Ishikawa (cell line): ENCODE results near the gene TMSB4X.

Experiments
- CEBPB ChIP-seq: IDR thresholded peaks from 2 replicates; pipeline ENCODE4 v1.6.1; 2012
- CREB1 ChIP-seq: IDR thresholded peaks from 2 replicates; pipeline ENCODE4 v1.6.1; 2012; ENCODE audit warnings: low read depth
- EP300 ChIP-seq: IDR thresholded peaks from 2 replicates; pipeline ENCODE4 v1.6.1; 2012; ENCODE audit warnings: borderline replicate concordance
- FOXM1 ChIP-seq: IDR thresholded peaks from 2 replicates; pipeline ENCODE4 v1.6.1; 2012; ENCODE audit warnings: low read depth, borderline replicate concordance
- MAX ChIP-seq: IDR thresholded peaks from 2 replicates; pipeline ENCODE4 v1.6.1; 2012
- NFIC ChIP-seq: IDR thresholded peaks from 2 replicates; pipeline ENCODE4 v1.6.1; 2012
- RAD21 ChIP-seq: IDR thresholded peaks from 2 replicates; pipeline ENCODE4 v1.6.1; 2012; ENCODE audit warnings: low read depth
- REST ChIP-seq: IDR thresholded peaks from 2 replicates; pipeline ENCODE4 v1.6.1; 2012; ENCODE audit warnings: low read depth, mild to moderate bottlenecking
- TAF1 ChIP-seq: IDR thresholded peaks from 2 replicates; pipeline ENCODE4 v1.6.1; 2012; ENCODE audit warnings: low read depth, mild to moderate bottlenecking
- TCF12 ChIP-seq: IDR thresholded peaks from 2 replicates; pipeline ENCODE4 v1.6.1; 2012; ENCODE audit warnings: low read depth
- USF1 ChIP-seq: IDR thresholded peaks from 2 replicates; pipeline ENCODE4 v1.6.1; 2012

- no peak for TF ChIP-seq MAX
- no peak for TF ChIP-seq TCF12
- no peak for TF ChIP-seq REST
- no peak for TF ChIP-seq TAF1
- no peak for TF ChIP-seq EP300
- no peak for TF ChIP-seq RAD21
- no peak for TF ChIP-seq NFIC
- no peak for TF ChIP-seq USF1
- TF ChIP-seq CREB1 = no peak
- no peak for TF ChIP-seq CEBPB
- no peak for TF ChIP-seq FOXM1
These were observed 20.5 kb upstream of the TMSB4X start for GRCh38 chrX:12954376-12954775.
